ENCODE data around the gene CROCC. TPM values are rescaled to one million over a fixed set of nuclear protein-coding genes. Genes with fewer than 3 reads are reported as not detected.

The CROCC gene
- total RNA-seq, 2 experiments from 2014 or later: 36.3 to 54.1 TPM

- POLR2A ChIA-PET: no interaction called here
- Histone ChIP-seq H3K27ac (ENCODE audit: low read depth, low read length, poor library complexity, severe bottlenecking) (no peak overlapping the region), H4K20me1 (ENCODE audit: insufficient read depth, low read length) (no peaks in the 10 kb centered on the region), H2AFZ (ENCODE audit: low read length) (no peak overlapping the region), H3K9me2 (ENCODE audit: insufficient read depth, low read length) (no peaks in the 10 kb centered on the region), H3K4me1 (ENCODE audit: insufficient read depth, low read length, poor library complexity, severe bottlenecking) (peaks cover 17% of the 10 kb centered on the region), H3K4me2 (ENCODE audit: low read length) (no peak overlapping the region), H3K4me3 (ENCODE audit: low read depth, low read length, poor library complexity, severe bottlenecking) (no peak overlapping the region), H3K36me3 (ENCODE audit: insufficient read depth, low read length) (no peaks in the 10 kb centered on the region), H3K79me2 (ENCODE audit: insufficient read depth, low read depth, low read length) (no peaks in the 10 kb centered on the region), H3K9me3 (ENCODE audit: low read length) (no peaks in the 10 kb centered on the region)
- TF ChIP-seq CTCF (conservative IDR thresholded peaks at IDR 0.05; ENCODE audit: low read length): no peak
- TF ChIP-seq EZH2phosphoT487 (IDR thresholded peaks at IDR 0.05; ENCODE audit: borderline replicate concordance, low read depth, low read length): no peak
- DNase-seq (ENCODE audit: low spot score): no peak
- intact Hi-C loops (cut with micrococcal nuclease; ENCODE audit: unreplicated experiment): no loop called here
- CTCF ChIA-PET (ENCODE audit: unreplicated experiment): no interaction called here
- BruUV-seq (replicated peaks): no TSS peak
Measured at GRCh38 chr1:16925635-16926490, 4.1 kb downstream of the CROCC start.

- Histone ChIP-seq H3K36me3 (ENCODE audit: insufficient read depth, low read length) (no peaks in the 10 kb centered on the region; the same call in 1 of the 2 replicates), H3K9me3 (ENCODE audit: low read length) (no peaks in the 10 kb centered on the region), H3K4me3 (ENCODE audit: low read depth, low read length, poor library complexity, severe bottlenecking) (no peak overlapping the region), H3K4me2 (ENCODE audit: low read length) (no peak overlapping the region), H3K9me2 (ENCODE audit: insufficient read depth, low read length) (no peaks in the 10 kb centered on the region), H3K27ac (ENCODE audit: low read depth, low read length, poor library complexity, severe bottlenecking) (no peak overlapping the region), H3K79me2 (ENCODE audit: insufficient read depth, low read depth, low read length) (no peaks in the 10 kb centered on the region), H2AFZ (ENCODE audit: low read length) (no peak overlapping the region), H4K20me1 (ENCODE audit: insufficient read depth, low read length) (no peaks in the 10 kb centered on the region), H3K4me1 (ENCODE audit: insufficient read depth, low read length, poor library complexity, severe bottlenecking) (peaks cover 10% of the 10 kb centered on the region)
- DNase-seq (ENCODE audit: low spot score): no peak
- ChIA-PET CTCF (ENCODE audit: unreplicated experiment) (no interaction called here), POLR2A (no interaction called here)
- no TSS peak for BruUV-seq (replicated peaks)
- intact Hi-C loops (cut with micrococcal nuclease; ENCODE audit: unreplicated experiment): no loop called here
- no peak for TF ChIP-seq EZH2phosphoT487 (IDR thresholded peaks at IDR 0.05; ENCODE audit: borderline replicate concordance, low read depth, low read length)
- no peak for TF ChIP-seq CTCF (conservative IDR thresholded peaks at IDR 0.05; ENCODE audit: low read length)
Measured at GRCh38 chr1:16926491-16927073, 4.9 kb downstream of the CROCC start.

- POLR2A ChIA-PET: no interaction called here
Measured at GRCh38 chr1:16927256-16927655, 5.5 kb downstream of the CROCC start.

More at GRCh38 chr1:16927256-16927655, 5.5 kb downstream of the CROCC start:
- Histone ChIP-seq H3K4me1 (ENCODE audit: insufficient read depth, low read length, poor library complexity, severe bottlenecking) (peaks cover 6% of the 10 kb centered on the region), H3K27ac (ENCODE audit: low read depth, low read length, poor library complexity, severe bottlenecking) (no peak overlapping the region), H3K79me2 (ENCODE audit: insufficient read depth, low read depth, low read length) (no peaks in the 10 kb centered on the region), H4K20me1 (ENCODE audit: insufficient read depth, low read length) (no peaks in the 10 kb centered on the region), H3K9me2 (ENCODE audit: insufficient read depth, low read length) (no peaks in the 10 kb centered on the region), H2AFZ (ENCODE audit: low read length) (no peak overlapping the region), H3K4me3 (ENCODE audit: low read depth, low read length, poor library complexity, severe bottlenecking) (no peak overlapping the region), H3K4me2 (ENCODE audit: low read length) (no peak overlapping the region), H3K9me3 (ENCODE audit: low read length) (no peaks in the 10 kb centered on the region), H3K36me3 (ENCODE audit: insufficient read depth, low read length) (no peaks in the 10 kb centered on the region; the same call in 1 of the 2 replicates)
- intact Hi-C loops (cut with micrococcal nuclease; ENCODE audit: unreplicated experiment): no loop called here
- TF ChIP-seq CTCF (conservative IDR thresholded peaks at IDR 0.05; ENCODE audit: low read length): no peak
- TF ChIP-seq EZH2phosphoT487 (IDR thresholded peaks at IDR 0.05; ENCODE audit: borderline replicate concordance, low read depth, low read length): no peak
- BruUV-seq (replicated peaks): no TSS peak
- CTCF ChIA-PET (ENCODE audit: unreplicated experiment): no interaction called here
- DNase-seq (ENCODE audit: low spot score): no peak
